HFF-Myc (cell line): ENCODE results near the gene POLK.
"Not testable (repeated sequence)": the region's sequence is repeated elsewhere in the genome, so short reads cannot be mapped to it uniquely, and the experiment has no call there.

ENCODE experiments used
- DNase-seq: peaks from one replicate; pipeline ENCODE4 v3.0.0-alpha.2; 2011; ENCODE audit warnings: low read depth; ENCODE audit errors: extremely low read depth
- H3K4me3 ChIP-seq: replicated peaks from 2 replicates; pipeline ENCODE4 v1.5.1; 2011; ENCODE audit warnings: low read depth, mild to moderate bottlenecking, control low read depth, low read length
- TF ChIP-seq, protein P1 (sequence below): IDR thresholded peaks from 2 replicates; pipeline ENCODE4 v1.5.1; 2012; ENCODE audit warnings: mild to moderate bottlenecking, low read depth, low read length, control low read depth; ENCODE audit errors: missing control alignments

Gene POLK

DNA sequence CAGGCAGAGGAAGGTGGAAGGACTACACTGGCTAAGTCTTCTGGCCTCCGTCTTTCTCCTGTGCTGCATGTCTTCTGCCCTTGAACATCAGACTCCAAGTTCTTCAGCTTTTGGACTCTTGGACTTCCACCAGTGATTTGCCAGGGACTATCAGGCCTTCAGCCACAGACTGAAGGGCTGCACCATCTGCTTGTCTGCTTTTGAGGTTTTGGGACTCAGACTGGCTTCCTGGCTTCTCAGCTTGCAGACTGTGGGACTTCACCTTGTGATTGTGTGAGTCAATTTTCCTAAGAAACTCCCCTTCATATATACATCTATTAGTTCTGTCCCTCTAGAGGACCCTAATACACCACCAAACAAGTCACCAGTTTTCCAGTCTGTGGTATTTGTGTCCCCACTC lies 89.9 kb downstream of the POLK start:
- H3K4me3 ChIP-seq: no peak overlapping the region
- no peak for DNase-seq
- TF ChIP-seq, protein P1, sequence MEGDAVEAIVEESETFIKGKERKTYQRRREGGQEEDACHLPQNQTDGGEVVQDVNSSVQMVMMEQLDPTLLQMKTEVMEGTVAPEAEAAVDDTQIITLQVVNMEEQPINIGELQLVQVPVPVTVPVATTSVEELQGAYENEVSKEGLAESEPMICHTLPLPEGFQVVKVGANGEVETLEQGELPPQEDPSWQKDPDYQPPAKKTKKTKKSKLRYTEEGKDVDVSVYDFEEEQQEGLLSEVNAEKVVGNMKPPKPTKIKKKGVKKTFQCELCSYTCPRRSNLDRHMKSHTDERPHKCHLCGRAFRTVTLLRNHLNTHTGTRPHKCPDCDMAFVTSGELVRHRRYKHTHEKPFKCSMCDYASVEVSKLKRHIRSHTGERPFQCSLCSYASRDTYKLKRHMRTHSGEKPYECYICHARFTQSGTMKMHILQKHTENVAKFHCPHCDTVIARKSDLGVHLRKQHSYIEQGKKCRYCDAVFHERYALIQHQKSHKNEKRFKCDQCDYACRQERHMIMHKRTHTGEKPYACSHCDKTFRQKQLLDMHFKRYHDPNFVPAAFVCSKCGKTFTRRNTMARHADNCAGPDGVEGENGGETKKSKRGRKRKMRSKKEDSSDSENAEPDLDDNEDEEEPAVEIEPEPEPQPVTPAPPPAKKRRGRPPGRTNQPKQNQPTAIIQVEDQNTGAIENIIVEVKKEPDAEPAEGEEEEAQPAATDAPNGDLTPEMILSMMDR: no peak

DNA sequence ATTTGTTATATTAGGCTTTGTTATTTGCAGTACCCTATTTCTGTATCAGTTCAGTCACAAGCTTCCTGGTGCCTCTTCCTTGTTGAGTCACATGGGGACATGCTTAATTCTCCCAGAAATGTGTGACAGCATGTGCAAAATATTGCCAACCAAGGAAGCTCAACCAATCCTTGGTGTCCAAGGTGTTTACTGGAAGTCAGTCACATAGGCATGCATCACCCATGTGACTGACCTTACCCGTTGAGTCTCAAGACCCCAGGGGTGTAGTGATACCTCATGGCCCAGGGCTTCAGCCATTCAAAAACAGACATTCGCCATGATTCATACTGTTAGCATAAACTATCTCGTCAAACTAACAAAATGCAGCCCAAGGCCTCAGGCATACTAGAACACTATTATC lies 90.3 kb downstream of the POLK start:
- DNase-seq: no peak
- TF ChIP-seq, protein P1: no peak
- H3K4me3 ChIP-seq: no peak overlapping the region

DNA sequence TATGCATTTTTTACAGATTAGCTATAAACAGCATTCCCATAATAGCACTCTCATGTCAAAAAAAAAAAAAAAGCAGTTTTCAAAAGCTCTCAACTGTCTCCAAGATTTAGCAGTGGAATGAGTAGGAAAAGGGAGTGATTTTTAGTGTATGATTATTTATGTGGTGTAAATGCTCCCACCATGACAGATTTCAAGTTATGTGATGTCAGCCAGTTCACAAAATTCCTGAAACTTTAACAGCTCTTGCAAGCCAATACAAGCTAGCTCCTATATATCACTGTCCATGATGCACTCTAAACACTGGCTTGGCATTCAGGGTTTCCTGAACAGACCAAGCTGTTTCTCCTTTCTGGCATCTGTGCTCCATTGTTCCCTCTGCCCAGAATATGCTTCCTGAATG lies 91.7 kb downstream of the POLK start:
- no peak for DNase-seq
- TF ChIP-seq, protein P1: no peak
- no peak overlapping the region for H3K4me3 ChIP-seq

DNA sequence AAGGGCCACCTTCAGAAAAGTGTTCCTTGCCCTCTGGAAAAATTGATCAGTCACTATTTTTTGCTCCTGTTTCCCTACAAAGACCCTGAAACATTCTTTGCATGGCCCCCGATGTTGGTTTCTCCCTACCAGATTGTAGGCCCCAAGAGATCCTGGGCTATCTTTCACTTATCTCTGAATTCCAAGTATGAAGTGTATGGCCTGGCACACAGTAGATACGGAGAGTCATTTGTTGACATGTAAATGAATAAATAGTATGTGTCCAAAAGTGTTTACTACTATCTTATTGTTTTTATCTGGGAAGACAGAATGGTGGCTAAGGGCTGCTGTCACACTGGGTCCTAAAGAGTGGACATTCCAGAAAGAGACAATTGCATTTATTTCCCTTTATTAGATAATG lies 92.1 kb downstream of the POLK start:
- no peak for DNase-seq
- TF ChIP-seq, protein P1: no peak
- H3K4me3 ChIP-seq: no peak overlapping the region

DNA sequence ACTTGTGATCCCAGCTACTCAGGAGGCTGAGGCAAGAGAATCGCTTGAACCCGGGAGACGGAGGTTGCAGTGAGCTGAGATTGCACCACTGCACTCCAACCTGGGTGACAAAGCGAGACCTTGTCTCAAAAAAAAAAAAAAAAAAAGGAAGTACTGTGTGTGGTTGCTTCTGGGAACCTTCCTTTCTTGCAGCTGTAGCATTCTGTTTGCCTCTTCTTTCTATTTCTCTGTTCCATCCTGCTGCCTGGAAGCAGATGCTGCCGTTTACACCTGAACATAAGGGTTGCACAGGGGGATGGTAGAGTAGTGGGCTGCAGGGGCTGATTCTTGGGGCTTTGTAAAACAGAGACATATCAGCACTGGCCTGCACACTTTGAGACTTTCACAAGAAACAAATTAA lies 95.7 kb downstream of the POLK start:
- DNase-seq, H3K4me3 ChIP-seq: not testable (repeated sequence)

DNA sequence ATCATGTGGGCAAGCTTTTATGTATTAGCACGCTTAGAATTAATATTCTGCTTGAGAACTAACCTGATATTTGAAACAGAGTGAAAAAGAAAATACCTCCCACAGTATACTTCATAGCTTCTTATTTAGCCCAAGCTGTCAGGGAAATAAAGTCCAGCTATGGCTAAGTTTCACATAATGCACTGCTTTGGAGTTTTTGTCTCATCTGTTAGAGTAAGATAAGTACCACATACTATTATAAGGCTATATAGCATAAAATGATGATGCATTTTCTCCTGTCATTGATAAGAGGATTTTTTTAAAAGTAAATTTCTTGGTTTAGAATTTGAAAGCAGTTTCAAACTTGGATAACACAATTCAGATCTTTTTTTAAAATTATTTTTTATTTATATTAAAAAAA lies 97.2 kb downstream of the POLK start:
- no peak overlapping the region for H3K4me3 ChIP-seq
- no peak for DNase-seq
- TF ChIP-seq, protein P1: no peak

DNA sequence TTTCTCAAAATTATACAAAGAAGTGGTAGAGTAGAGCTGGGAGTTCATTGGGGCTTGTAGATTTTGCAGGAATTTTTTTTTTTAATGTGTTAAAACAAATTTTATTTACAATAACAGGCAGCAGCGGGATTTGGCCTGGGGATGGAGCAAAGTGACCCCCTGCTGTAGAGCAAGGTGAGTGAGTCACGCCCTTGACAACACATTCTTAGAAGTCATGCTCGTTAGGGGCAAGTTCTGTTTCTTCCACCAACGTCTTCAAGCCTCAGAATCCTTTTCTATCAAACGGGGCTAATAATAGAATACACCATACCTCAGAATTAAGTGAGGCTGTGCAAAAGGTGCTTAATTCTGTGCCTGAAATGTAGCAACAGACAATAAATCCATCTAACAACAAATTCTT lies 98.5 kb downstream of the POLK start:
- DNase-seq: no peak
- TF ChIP-seq, protein P1: no peak
- no peak overlapping the region for H3K4me3 ChIP-seq

DNA sequence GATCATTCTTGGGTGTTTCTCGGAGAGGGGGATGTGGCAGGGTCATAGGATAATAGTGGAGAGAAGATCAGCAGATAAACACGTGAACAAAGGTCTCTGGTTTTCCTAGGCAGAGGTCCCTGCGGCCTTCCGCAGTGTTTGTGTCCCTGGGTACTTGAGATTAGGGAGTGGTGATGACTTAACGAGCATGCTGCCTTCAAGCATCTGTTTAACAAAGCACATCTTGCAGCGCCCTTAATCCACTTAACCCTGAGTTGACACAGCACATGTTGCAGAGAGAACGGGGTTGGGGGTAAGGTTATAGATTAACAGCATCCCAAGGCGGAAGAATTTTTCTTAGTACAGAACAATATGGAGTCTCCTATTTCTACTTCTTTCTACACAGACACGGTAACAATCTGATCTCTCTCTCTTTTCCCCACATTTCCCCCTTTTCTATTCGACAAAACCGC lies 99.2 kb downstream of the POLK start:
- not testable (repeated sequence) for DNase-seq
- peak overlapping the region; percentile 53 for H3K4me3 ChIP-seq
